AG08395 (cell line): ENCODE results near the gene RSU1.
"Not testable (repeated sequence)": the region's sequence is repeated elsewhere in the genome, so short reads cannot be mapped to it uniquely, and the experiment has no call there.

Experiments used
- DNase-seq: peaks from one replicate; pipeline ENCODE4 v3.0.0; 2012; ENCODE audit warnings: mixed read lengths, low spot score

RSU1 gene

DNA sequence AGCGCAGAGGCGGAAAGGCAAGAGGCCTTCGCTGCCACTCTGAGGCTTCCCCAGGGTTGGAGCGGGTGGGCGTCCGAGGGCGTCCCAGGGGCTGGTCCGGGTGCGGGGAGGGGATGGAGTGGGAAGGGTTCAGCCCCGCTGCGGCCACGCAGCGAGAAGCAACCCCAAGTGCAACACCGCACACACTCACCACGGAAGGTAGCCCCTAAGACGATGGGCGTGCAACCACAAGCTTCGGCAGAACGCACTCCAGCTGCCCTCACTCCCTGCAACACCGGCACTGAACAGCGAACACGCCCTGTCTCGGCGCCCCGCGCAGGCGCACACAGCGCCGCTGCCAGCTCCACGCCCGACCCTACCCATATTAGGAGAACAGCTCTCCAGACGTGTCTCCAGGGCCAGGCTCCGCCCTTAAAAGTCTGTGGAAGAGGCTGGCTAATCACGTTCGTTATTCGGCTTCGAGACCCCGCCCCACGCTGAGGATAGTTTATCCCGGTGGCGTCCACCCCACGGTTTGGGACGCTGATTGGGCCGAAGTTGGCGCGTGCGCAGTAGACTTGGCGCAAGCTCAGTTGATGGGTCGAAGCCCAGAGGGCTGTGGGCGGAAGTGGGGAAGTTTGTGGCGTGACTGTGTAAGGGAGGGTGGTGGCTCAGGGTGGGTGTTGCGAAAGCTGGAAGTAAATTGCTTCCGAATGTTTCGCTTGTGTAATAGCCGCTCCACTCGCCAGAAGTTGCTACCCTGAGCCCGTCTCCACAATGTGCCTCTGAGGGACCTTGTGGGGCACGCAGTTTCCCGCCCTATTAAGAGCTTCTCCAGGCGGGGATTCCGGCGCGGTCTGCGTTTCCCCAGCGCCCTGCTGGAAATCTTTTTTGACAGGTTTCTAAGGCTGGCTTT lies at the start of gene RSU1:
Gene RSU1 (minus strand): TSS at position 300 of the 895 bp plus-strand sequence. CDS start 343 bp downstream, outside the sequence.
- DNase-seq, result peak; percentile 99

DNA sequence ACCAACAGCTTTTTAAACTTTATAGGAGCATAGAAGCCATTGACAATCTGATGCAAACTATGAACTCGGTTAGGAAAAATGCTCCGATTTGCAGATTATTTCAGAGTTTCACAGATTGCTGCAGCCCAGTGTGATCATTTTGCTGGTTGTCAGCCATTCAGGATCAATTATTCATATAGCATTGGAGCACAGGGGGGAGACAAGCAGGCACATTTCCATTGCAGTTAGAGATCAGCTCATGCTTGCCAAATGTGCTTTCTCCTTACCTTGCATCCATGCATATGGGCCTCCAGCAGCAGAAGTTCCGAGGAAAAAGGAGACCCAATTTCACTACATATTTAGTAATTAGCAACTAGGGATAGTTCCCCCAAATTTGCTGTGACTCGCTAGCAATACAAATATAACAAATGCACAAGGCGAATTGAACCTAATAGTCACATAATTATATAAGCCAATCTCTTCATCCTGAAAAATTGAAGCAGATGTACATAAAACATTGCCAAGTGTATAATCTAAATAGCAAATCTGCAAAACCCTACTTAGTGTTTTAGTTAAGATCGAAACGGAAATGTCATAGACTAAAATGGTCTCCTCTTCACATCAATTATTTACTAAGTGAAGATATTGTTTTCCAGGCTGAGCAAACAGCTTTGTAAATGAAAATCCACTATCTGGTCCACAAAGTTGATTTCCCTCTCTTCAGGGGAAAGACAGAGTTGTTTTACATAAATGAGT lies 49.5 kb upstream of the RSU1 start:
- no peak for DNase-seq

DNA sequence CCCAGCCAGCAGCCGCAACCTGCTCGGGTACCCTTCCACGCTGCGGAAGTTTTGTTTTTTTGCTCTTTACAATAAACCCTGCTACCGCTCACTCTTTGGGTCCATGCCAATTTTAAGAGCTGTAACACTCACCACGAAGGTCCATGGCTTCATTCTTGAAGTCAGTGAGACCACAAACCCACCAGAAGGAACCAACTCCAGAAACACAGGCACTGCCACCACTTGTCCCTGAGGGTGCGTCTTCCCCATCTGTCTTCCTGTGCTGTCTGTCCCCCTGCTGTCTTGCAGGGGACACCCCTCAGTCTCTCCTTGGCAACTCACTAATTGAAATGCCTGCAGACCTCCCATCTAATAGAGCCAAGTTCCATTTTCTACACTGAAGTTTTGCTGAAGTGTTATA lies 48.5 kb upstream of the RSU1 start:
- DNase-seq, result no peak

DNA sequence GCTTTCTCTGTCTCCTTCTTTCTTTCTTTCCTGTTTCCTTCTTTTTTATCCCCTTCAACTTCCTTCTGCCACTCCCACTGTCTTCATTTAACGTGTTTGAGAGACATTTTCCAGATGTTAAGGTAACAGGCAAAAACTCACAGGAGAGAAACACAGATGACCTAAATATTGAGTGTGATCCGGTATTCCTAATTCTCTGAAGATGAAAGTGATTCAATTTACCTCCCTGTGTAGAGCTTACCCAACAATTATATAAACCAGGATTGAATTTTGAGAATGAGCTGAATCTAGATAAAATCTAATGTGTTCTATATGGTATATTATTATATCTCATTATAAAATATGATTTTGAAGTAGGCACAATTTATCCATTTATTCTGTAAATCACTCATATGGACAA lies 46.5 kb upstream of the RSU1 start:
- DNase-seq, result no peak

DNA sequence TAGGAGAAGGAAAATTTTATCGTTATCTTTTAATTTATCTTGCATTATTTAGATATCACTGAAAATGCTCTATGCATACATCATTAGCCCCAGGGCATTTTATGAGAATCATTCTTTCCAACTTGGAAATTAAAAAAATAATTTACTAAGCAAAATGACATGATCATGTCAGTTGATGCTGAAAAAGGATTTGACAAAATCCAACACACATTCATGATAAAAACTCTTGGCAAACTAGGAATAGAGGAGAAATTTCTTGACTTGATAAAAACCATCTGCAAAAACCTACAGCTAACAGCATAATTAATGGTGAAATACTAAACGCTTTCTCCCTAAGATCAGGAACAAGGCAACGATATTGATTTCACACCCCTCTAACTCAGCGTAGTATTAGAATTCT lies 40.2 kb upstream of the RSU1 start:
- no peak for DNase-seq

DNA sequence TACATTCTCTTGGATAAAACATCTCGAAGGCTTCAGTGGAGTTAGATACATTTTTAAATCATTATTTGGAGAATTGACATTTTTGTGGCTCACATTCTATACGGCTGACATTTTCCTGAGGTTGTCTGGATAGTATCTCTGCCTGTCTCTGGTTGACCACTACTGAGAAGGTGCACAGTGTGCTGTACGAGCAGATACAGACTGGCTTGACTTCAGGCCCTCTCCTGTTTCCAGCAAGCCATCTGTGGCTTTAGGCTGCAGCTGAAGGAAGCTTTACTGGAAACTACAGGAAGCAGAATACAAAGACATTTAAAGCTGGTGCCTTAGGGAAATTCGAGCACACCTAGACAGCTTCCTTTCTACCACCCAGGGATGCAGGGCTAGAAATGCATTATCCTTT lies 39.3 kb upstream of the RSU1 start:
- DNase-seq, result no peak

DNA sequence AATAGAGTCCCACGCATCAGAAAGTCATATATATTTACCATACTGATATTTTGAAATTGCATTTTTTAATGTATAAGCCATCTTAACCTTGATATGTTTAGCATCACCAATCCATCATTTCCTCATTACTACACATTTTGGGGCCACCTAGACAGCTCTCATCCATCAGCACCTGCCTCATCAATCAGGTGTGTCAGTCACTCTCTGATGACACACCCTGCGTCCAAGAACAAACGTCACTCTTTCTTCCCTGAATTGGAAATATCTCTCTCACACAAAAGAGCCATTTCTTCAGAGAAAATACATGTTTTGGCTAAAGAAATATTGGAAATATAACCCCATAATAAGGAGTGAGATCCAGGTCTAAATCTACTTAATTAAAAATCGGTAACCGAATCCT lies 38.9 kb upstream of the RSU1 start:
- no peak for DNase-seq

DNA sequence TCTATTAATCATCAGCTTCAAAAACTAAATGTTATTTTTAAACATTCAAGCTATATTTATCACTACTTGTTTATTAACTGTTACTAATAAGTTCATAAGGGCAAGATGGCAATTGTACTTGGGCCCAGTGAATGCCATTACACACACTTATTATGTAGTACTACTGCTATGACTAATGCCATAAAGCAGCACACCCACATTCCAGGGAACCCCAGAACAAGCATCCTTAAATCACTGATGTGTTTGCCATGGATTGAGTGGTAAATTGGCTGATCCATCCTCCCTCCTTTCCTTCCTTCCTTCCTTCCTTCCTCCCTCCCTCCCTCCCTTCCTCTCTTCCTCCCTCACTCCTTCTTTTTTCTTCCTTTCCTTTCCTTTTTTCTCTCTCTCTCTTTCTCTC lies 37.4 kb upstream of the RSU1 start:
- peak; percentile 57 for DNase-seq

DNA sequence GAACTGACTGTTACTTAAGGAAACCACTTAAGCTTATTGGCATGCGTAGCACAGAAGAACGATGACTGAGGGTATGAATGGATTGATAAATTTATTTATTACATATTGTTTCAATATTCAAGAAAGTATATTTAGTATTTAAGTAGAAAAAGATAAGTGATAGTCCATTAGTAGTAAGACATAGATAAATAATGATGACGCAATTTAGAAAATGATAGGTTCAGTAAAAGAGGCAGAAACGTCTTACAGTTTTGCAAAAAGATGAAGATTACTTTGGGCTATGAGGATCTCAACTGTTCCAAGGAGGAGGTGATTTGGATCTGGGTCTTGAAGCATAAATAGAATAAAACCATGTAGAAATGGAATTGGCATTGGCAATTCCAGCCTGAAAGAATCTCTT lies 36.6 kb upstream of the RSU1 start:
- DNase-seq, result no peak

DNA sequence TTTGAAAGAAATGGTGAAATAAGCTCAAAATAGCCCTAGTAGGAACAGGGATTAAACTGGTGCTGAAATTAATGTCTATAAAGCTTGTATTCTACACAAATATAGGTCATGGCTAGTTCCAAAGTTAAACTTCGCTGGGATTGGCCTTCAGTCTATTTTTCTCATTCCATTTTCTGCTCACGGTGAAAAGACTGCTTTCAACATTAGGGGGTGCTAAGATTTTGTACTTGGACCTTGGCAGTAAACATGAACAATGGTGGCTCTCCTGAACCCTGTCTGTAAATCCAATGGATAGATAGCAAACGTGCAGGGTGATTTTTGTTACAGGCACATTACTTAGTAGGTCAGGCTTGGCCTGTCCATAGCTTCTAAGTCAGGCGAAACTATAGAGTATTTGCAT lies 36.0 kb upstream of the RSU1 start:
- DNase-seq, result peak; percentile 21

DNA sequence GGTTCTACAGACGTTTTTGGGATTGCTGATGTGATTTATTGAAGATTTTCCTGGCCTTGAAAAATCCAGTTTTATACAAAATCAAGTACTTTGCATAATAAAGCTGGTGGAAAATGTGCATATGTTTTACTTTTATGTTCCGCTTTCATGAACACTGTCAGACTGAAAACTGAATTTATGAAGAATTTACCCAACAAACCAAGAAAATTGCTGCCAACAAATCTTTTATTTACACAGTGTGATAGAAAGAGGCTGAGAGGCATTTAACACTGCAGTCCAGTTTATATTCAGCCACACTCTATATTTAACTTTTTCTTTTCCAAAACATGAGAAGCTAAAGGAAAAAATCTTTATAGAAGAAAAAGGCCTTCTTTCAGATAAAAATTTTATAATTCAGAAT lies 35.4 kb upstream of the RSU1 start:
- DNase-seq, result no peak

DNA sequence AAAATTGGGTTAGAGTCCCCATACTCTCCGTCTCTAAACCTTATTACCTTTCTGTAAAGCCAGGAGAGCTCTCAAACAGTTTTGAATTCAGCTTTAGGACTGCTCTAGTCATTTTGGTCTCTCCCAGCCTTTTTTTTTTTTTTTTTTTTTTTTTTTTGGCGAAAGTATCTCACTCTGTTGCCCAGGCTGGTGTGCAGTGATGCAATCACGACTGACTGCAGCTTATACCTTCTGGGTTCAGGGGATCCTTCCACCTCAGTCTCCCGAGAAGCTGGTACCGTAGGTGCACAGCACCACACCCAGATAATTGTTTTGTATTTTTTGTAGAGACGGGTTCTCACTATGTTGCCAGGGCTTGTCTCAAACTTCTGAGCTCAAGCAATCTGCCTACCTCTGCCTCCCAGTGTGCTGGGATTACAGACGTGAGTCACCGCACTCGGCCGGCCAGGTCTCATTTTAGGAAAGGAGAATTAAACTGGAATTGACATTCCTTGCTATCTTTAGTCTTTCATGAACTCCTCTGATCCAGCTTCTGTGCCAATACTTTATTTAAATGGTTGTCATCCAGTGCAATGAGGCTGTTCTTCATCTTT lies 31.4 kb upstream of the RSU1 start:
- no peak for DNase-seq

DNA sequence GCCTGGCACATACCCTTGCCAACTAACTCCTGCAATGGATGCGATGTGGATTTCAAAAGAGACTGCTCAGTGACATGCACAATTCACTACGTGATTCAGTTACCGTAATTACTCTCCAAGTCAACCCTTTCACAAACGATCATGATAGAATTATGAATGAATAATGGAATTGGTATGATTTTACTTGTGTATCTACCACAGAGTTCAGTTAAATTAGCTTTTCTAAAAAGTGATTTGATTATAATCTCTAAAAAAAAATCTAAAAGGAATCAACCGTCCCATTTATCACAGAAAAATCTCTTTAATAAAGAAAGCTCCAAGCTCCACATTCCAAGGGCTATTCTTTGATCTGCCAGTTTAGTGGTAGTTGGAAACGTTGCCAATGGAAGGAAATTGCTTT lies 30.4 kb upstream of the RSU1 start:
- peak; percentile 68 for DNase-seq

DNA sequence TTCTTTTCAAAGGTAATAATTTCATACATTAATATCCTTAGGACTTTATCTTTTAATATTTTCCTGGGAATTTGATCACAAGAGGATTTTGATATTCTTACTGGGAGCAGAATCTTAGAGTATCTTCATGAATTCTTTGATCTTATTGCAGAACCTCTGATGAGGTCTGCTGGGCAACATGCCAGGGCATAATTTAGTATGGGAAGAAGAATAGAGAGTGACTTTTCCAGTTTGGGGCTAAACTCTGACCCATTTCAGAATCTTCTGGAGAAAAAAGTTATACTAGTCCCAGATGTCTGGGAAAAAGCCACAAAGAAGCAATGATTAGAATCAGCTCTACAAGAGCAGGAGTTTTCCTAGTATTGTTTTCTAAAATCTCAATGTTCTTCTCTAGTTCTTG lies 28.0 kb upstream of the RSU1 start:
- peak; percentile 29 for DNase-seq

DNA sequence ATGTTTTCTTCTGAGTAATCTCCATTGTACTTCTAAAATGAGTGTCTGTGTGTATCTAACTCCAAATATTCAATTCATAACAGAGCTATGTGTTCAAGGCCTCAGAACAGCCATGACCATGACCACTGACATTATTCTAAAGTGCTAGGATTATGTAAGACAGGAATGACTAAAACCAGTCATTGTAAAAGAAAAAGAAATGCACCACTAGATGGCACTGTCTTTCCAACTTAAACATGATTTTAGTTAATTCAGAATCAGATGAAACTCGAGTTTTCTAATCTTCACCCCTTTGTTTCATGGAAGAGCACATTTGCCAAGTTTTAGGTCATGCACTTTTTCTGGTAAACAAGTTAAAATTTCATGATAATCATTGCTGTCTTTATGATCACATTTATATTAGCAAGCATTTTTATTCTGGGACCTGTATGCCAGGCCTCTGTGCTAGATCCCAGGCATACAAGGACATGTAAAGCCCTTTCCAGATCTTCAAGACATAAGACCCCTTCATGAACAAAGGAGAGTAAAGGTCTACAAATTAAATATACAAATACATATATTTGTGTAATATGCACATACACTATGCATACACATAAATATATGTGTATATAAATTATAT lies 26.1 kb upstream of the RSU1 start:
- peak; percentile 67 for DNase-seq

DNA sequence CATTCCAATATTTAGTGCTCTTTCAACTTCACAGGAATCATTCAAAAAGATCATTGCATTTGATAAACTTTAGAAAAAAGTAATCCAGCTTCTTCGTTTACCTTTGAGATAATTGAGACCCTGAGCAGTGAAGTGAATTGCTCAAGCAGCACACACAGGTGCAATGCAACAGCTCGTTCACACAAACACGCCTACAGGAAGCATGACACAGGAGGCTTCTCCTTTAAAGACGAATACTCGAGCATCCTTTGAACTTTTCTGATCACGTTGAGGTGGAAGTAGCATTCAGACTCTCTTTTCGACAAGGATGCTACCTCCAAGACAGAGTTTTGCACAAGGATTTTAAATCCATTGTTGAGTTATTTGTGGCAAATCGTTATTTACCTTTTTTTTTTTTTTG lies 18.0 kb upstream of the RSU1 start:
- DNase-seq, result no peak

DNA sequence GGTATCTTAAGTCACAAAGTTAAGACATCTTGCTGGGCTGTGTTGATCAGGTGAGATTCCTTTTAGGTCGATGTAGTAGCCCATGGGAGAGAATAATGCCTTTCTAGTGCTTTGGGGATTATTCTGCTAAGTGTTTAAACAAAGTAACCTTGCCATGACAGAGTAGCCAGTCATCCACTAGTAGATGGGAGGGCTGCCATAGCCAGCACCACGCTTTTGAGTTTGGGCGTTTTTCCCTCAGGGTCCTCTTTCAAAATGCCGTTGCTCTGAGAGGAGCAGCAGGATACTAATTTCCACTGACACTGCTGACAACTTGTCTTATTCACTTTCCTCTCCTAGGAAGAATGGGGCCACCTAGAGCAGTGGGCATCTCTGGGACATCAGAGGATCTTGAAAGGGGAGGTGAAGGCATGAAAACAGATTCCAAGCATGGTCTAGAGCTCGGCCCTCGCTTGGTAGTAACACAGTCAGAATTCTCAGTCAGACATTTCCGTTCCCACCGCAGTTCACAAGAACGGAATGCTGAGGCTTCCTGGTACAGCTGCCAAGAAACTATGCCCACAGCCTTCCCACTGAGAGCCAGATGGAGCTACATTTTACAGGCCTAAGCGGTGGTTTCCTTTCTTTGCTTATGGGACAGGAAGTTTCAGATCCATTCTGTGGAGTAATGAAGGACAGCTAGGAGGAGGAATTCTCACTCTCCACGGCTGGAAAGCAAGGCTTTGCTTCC lies 15.3 kb upstream of the RSU1 start:
- peak; percentile 91 for DNase-seq

DNA sequence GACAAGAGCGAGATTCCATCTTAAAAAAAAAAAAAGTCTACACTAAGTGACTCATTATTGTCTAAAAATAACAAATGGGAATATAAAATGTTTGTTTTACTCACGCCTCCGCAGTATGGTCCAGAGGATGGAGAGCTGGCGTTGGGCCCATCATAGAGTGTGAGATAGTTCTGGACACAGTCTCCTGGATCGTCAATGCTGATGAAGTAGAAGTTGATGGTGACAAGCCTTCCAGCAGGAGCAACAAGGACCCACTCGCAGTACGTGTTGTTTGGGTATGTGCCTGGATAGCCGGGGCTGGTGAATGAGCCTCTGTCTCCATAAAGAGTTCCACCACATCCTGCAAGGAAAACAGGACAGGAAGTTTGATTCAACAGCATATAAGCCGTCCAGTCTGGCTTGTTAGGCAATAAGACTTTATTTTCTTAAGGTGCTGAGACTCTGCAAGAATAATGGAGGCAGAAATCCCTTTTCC lies 11.5 kb upstream of the RSU1 start:
- peak; percentile 51 for DNase-seq

DNA sequence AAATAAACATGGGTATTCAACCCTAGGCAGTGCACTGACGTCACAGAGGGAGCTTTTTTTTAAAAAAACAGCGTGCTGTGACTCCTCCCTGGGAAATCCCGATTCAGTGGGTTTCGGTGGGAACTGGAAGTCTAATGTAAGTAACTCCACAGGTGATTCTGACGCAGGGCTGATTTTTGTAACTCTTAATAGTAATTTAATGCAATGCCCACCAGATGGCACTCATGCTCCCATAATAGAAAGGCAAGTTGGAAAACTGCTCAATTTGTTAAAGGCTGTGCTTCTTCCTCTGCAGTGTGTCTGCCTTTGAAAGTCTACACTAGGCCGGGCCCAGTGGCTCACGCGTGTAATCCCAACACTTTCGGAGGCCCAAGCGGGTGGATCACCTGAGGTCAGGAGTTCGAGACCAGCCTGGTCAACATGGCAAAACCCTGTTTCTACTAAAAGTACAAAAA lies 10.9 kb upstream of the RSU1 start:
- peak; percentile 47 for DNase-seq

DNA sequence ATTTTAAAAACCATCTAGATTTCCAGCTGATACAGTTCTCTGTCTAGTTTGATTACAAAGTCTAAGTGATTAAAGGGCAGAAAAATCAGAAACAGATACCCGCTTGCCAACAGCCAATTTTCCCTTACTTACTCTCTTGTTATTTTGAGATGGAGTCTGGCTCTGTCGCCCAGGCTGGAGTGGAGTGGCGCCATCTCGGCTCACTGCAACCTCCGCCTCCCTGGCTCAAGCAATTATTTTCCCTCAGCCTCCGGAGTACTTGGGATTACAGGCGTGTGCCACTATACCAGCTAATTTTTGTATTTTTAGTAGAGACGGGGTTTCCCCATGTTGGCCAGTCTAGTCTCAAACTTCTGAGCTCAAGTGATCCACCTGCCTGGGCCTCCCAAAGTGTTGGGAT lies 10.2 kb upstream of the RSU1 start:
- DNase-seq, result not testable (repeated sequence)

DNA sequence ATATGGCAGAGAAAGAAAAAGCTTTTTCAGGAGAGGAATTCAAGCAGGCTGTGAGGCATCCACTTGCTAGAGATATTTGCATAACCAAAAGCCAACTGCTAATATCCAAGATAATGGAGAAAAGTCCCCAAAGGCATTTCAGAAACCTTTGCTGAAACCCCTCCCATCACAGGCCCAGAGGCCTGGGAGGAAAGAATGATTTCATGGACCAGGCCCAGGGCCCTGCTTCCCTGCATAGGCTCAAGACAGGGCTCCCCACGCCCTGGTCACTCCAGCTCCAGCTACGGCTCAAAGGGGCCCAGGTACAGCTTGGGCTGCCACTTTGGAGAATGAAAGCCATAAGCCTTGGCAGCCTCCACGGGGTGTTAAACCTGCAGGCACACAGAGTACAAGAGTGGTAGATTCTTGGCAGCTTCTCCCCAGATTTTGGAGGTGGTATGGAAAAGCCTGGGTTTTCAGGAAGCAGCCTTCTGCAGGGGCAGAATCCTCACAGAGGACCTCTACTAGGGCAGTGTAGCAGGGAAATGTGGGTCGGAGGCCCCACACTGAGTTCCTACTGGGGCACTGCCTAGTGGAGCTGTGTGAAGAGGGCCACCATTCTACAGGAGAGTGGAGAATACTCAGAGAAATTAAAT lies 5.6 kb upstream of the RSU1 start:
- no peak for DNase-seq
